OCI-LY7 (cell line): Measurements from ENCODE around the gene OPN1SW. TPM values are rescaled to one million over a fixed set of nuclear protein-coding genes. Genes with fewer than 3 reads are reported as not detected.

Experiments
- Bru-seq: library from RNA; stranded (reverse); fragments of 400-500 nt; gene quantifications from one replicate; lab custom pipeline; 2021; lab: Mats Ljungman, UMichigan
- BruChase-seq, 2 experiments: library from RNA; stranded (reverse); fragments of 400-500 nt; gene quantifications; one replicate each; lab custom pipeline; 2021; lab: Mats Ljungman, UMichigan
- BruUV-seq: library from RNA; stranded (reverse); fragments of 400-500 nt; replicated peaks from 2 replicates; lab custom pipeline; 2021; lab: Mats Ljungman, UMichigan
- CTCF ChIA-PET: fragments of 300-600 bp; sonication (Branson Sonifier 250); formaldehyde crosslinking; loops from one replicate; lab custom pipeline; 2022; ENCODE audit warnings: antibody characterized with exemption; ENCODE audit not compliant: unreplicated experiment; lab: Charles Lee
- POLR2A ChIA-PET: fragments of 300-600 bp; sonication (Branson Sonifier 250); formaldehyde crosslinking; loops from one replicate; lab custom pipeline; 2022; ENCODE audit warnings: antibody characterized with exemption; lab: Charles Lee
- DNase-seq: peaks from one replicate; pipeline ENCODE4 v3.0.0-alpha.2; 2015; ENCODE audit warnings: low spot score
- H2AFZ ChIP-seq: fragments of 200-600 bp; sonication (generic), shearing (Covaris generic); 2 replicates; pipeline ENCODE4 v1.6.1; 2014; ENCODE audit warnings: mild to moderate bottlenecking, antibody characterized with exemption, low read length, moderate library complexity
- H3K27ac ChIP-seq: fragments of 200-600 bp; sonication (generic); 2 replicates; pipeline ENCODE4 v1.5.1; 2014; ENCODE audit warnings: mixed run types, low read depth, mild to moderate bottlenecking, moderate library complexity, low read length, inconsistent platforms; ENCODE audit not compliant: poor library complexity, severe bottlenecking
- H3K36me3 ChIP-seq: fragments of 200-600 bp; sonication (generic); 2 replicates; pipeline ENCODE4 v1.6.1; 2014; ENCODE audit warnings: mild to moderate bottlenecking, antibody characterized with exemption, low read length, moderate library complexity, mixed read lengths; ENCODE audit not compliant: insufficient read depth
- H3K4me1 ChIP-seq: fragments of 200-600 bp; sonication (generic); 2 replicates; pipeline ENCODE4 v1.5.1; 2014; ENCODE audit warnings: mild to moderate bottlenecking, low read length; ENCODE audit not compliant: insufficient read depth, poor library complexity, severe bottlenecking
- H3K4me2 ChIP-seq: fragments of 200-600 bp; sonication (generic); 2 replicates; pipeline ENCODE4 v1.6.1; 2014; ENCODE audit warnings: mild to moderate bottlenecking, low read length
- H3K4me3 ChIP-seq: fragments of 200-600 bp; sonication (generic); 2 replicates; pipeline ENCODE4 v1.5.1; 2014; ENCODE audit warnings: mild to moderate bottlenecking, low read depth, low read length; ENCODE audit not compliant: poor library complexity, severe bottlenecking
- H3K79me2 ChIP-seq: fragments of 200-600 bp; sonication (generic); 2 replicates; pipeline ENCODE4 v1.6.1; 2016; ENCODE audit warnings: low read depth, mild to moderate bottlenecking, low read length, moderate library complexity, mixed read lengths; ENCODE audit not compliant: insufficient read depth
- H3K9me2 ChIP-seq: fragments of 200-600 bp; sonication (generic); 2 replicates; pipeline ENCODE4 v1.6.1; 2016; ENCODE audit warnings: mild to moderate bottlenecking, low read length, mixed read lengths; ENCODE audit not compliant: insufficient read depth
- H3K9me3 ChIP-seq: fragments of 200-600 bp; sonication (generic); 2 replicates; pipeline ENCODE4 v1.6.1; 2014; ENCODE audit warnings: mild to moderate bottlenecking, mixed run types, low read length, mixed read lengths
- H4K20me1 ChIP-seq: fragments of 200-600 bp; sonication (generic); 2 replicates; pipeline ENCODE4 v1.6.1; 2014; ENCODE audit warnings: mild to moderate bottlenecking, antibody characterized with exemption, low read length, moderate library complexity, mixed read lengths; ENCODE audit not compliant: insufficient read depth
- CTCF ChIP-seq: fragments of 200-600 bp; sonication (generic); conservative IDR thresholded peaks from 2 replicates; pipeline ENCODE4 v1.5.1; 2014; ENCODE audit warnings: mild to moderate bottlenecking, antibody characterized with exemption, low read length, moderate library complexity, mixed read lengths
- EZH2phosphoT487 ChIP-seq: fragments of 200-600 bp; sonication (generic); IDR thresholded peaks from 2 replicates; pipeline ENCODE4 v1.6.1; 2018; ENCODE audit warnings: low read depth, borderline replicate concordance, mild to moderate bottlenecking, mixed run types, antibody characterized with exemption, low read length, moderate library complexity, mixed read lengths
- intact Hi-C: fragments of 100-400 bp; cut with micrococcal nuclease; formaldehyde crosslinking; loops from one replicate; pipeline ENCODE4 v1.10.0; 2022; ENCODE audit not compliant: unreplicated experiment
- long read RNA-seq: library from polyadenylated mRNA; stranded (forward); transcript quantifications from one replicate; pipeline ENCODE4 v2.0.0, GENCODE V29; 2022
- total RNA-seq, 2 experiments: library from RNA; depleted of rRNA in 1 of 2; stranded (reverse); fragments of >200 nt in 1 of 2; shearing (Covaris generic) in 1 of 2; gene quantifications; 2 replicates each; pipeline ENCODE4 v1.2.3, GENCODE V29; 2014 to 2022

Gene OPN1SW
- total RNA-seq (2014; rRNA removed; shearing (Covaris generic)): not detected in 2 replicates
- total RNA-seq (2022): not detected in 2 replicates
- not detected for Bru-seq, nascent RNA
- not detected for BruChase-seq, experiment 1, labeled RNA remaining after a 6-hour chase
- not detected for BruChase-seq, experiment 2, labeled RNA remaining after a 2-hour chase
- long read RNA-seq, partial matches to known transcripts: 0 of 3 reads
- long read RNA-seq, other reads (novel, unspliced or antisense): 3 of 3 reads

- TF ChIP-seq EZH2phosphoT487 (no peak), CTCF (no peak)
- intact Hi-C loops: no loop called here
- Histone ChIP-seq H2AFZ (no peak within 1 kb of the TSS), H3K27ac (no peak within 1 kb of the TSS), H3K4me2 (no peak within 1 kb of the TSS), H3K79me2 (no peaks in the 10 kb centered on the region), H3K9me2 (no peaks in the 10 kb centered on the region), H4K20me1 (no peaks in the 10 kb centered on the region), H3K4me1 (no peaks in the 10 kb centered on the region), H3K4me3 (no peak within 1 kb of the TSS), H3K36me3 (peaks cover 25% of the 10 kb centered on the region), H3K9me3 (0 out of 2 replicates have a peak, but pooled peaks cover 10% of the 10 kb centered on the region)
- no peak for DNase-seq
- ChIA-PET CTCF (no interaction called here), POLR2A (no interaction called here)
- BruUV-seq: no TSS peak
Observed at GRCh38 chr7:128775744-128776474, at the start of gene OPN1SW. Gene OPN1SW (minus strand): TSS chr7:128775794. CDS start chr7:128775781, 13 bp downstream.

GRCh38 chr7:128821724-128822123, 46.1 kb upstream of the OPN1SW start:
- Histone ChIP-seq H3K9me2 (no peaks in the 10 kb centered on the region), H4K20me1 (no peaks in the 10 kb centered on the region), H2AFZ (no peak overlapping the region), H3K4me3 (no peak overlapping the region), H3K79me2 (no peaks in the 10 kb centered on the region), H3K27ac (no peak overlapping the region), H3K9me3 (no peaks in the 10 kb centered on the region), H3K4me2 (no peak overlapping the region), H3K36me3 (no peaks in the 10 kb centered on the region), H3K4me1 (no peaks in the 10 kb centered on the region)
- TF ChIP-seq EZH2phosphoT487: no peak
- BruUV-seq: no TSS peak
- CTCF ChIA-PET: no interaction called here
- intact Hi-C loops: no loop called here
- POLR2A ChIA-PET: no interaction called here
- DNase-seq: no peak

- ChIA-PET POLR2A (interaction anchor here (1.0 kb wide), 1 partner anchor 16 kb away, joined by 5 read pairs; no protein-coding TSS in a partner anchor), CTCF (no interaction called here)
- Histone ChIP-seq H4K20me1 (no peaks in the 10 kb centered on the region), H3K9me2 (no peaks in the 10 kb centered on the region), H2AFZ (no peak overlapping the region), H3K4me1 (no peaks in the 10 kb centered on the region), H3K79me2 (no peaks in the 10 kb centered on the region), H3K4me2 (no peak overlapping the region), H3K4me3 (no peak overlapping the region), H3K9me3 (no peaks in the 10 kb centered on the region), H3K27ac (no peak overlapping the region), H3K36me3 (no peaks in the 10 kb centered on the region)
- TF ChIP-seq CTCF (no peak), EZH2phosphoT487 (no peak)
- no TSS peak for BruUV-seq
- intact Hi-C loops: no loop called here
- DNase-seq: no peak
Observed at GRCh38 chr7:128818694-128819093, 43.1 kb upstream of the OPN1SW start.
